GM23248 (cell line): Measurements from ENCODE around the gene FTO. TPM values are rescaled to one million over a fixed set of nuclear protein-coding genes. Genes with fewer than 3 reads are reported as not detected.

ENCODE experiments used
- DNase-seq: peaks from one replicate; pipeline ENCODE4 v3.0.0-alpha.2; 2015
- H2AFZ ChIP-seq: fragments of 200-600 bp; sonication (generic); 2 replicates; pipeline ENCODE4 v1.6.1; 2016; ENCODE audit warnings: antibody characterized with exemption
- H3F3A ChIP-seq: fragments of 200-600 bp; sonication (generic); 2 replicates; pipeline ENCODE4 v1.6.1; 2016; ENCODE audit warnings: mild to moderate bottlenecking, antibody characterized with exemption, mixed run types; ENCODE audit not compliant: insufficient read depth
- H3K27ac ChIP-seq: fragments of 200-600 bp; sonication (generic); 2 replicates; pipeline ENCODE4 v1.5.1; 2016; ENCODE audit warnings: mild to moderate bottlenecking
- H3K27me3 ChIP-seq: fragments of 200-600 bp; sonication (generic); replicated peaks from 2 replicates; pipeline ENCODE4 v1.6.1; 2016; ENCODE audit warnings: mild to moderate bottlenecking; ENCODE audit not compliant: insufficient read depth
- H3K36me3 ChIP-seq: fragments of 200-600 bp; sonication (generic); 2 replicates; pipeline ENCODE4 v1.6.1; 2016; ENCODE audit warnings: low read depth, mild to moderate bottlenecking
- H3K4me1 ChIP-seq: fragments of 200-600 bp; sonication (generic); 2 replicates; pipeline ENCODE4 v1.6.1; 2016; ENCODE audit warnings: mild to moderate bottlenecking; ENCODE audit not compliant: insufficient read depth
- H3K4me2 ChIP-seq: fragments of 200-600 bp; sonication (generic); one replicate; pipeline ENCODE4 v1.6.1; 2016; ENCODE audit warnings: mild to moderate bottlenecking; ENCODE audit not compliant: unreplicated experiment
- H3K4me3 ChIP-seq: fragments of 200-600 bp; sonication (generic); 2 replicates; pipeline ENCODE4 v1.5.1; 2016; ENCODE audit warnings: mild to moderate bottlenecking
- H3K79me2 ChIP-seq: fragments of 200-600 bp; sonication (generic); 2 replicates; pipeline ENCODE4 v1.6.1; 2016; ENCODE audit warnings: mild to moderate bottlenecking; ENCODE audit not compliant: insufficient read depth
- H3K9ac ChIP-seq: fragments of 200-600 bp; sonication (generic); 2 replicates; pipeline ENCODE4 v1.6.1; 2016; ENCODE audit warnings: mild to moderate bottlenecking
- H3K9me2 ChIP-seq: fragments of 200-600 bp; sonication (generic); 2 replicates; pipeline ENCODE4 v1.6.1; 2016; ENCODE audit warnings: mixed run types, mild to moderate bottlenecking, moderate library complexity; ENCODE audit not compliant: insufficient read depth
- H3K9me3 ChIP-seq: fragments of 200-600 bp; sonication (generic); one replicate; pipeline ENCODE4 v1.6.1; 2017; ENCODE audit warnings: low read depth
- H4K20me1 ChIP-seq: fragments of 200-600 bp; sonication (generic); 2 replicates; pipeline ENCODE4 v1.6.0; 2016; ENCODE audit not compliant: insufficient read depth
- EZH2 ChIP-seq: fragments of 200-600 bp; sonication (generic); IDR thresholded peaks from 2 replicates; pipeline ENCODE4 v1.6.1; 2018; ENCODE audit warnings: antibody characterized with exemption, mild to moderate bottlenecking; ENCODE audit not compliant: insufficient read depth, poor library complexity, severe bottlenecking
- EZH2phosphoT487 ChIP-seq: fragments of 200-600 bp; sonication (generic); IDR thresholded peaks from 2 replicates; pipeline ENCODE4 v1.6.1; 2018; ENCODE audit warnings: antibody characterized with exemption, moderate library complexity, mild to moderate bottlenecking, low read depth; ENCODE audit not compliant: insufficient read depth
- WGBS, 2 experiments: methylation state at CpG; one replicate each; pipeline ENCODE4 v1.1.6; 2015 to 2017; ENCODE audit warnings: low lambda C conversion rate in 2 of 2, low coverage in 1 of 2; ENCODE audit errors: missing lambda C conversion rate in 2 of 2; 5-methylcytosine and 5-hydroxymethylcytosine counted together
- in situ Hi-C: fragments of 300-500 bp; cut with MboI; formaldehyde crosslinking; loops from 2 replicates; pipeline ENCODE4 v1.15.0; 2020
- polyA plus RNA-seq: library from polyadenylated mRNA; unstranded; fragments of >200 nt; fragmentation: Nextera tagmentation; extraction: Ambion mirVana; gene quantifications from 2 replicates; pipeline ENCODE4 v1.2.1, GENCODE V29; 2016
- total RNA-seq: library from RNA; depleted of rRNA; stranded (reverse); fragments of >200 nt; shearing (Covaris generic); gene quantifications from 2 replicates; pipeline ENCODE4 v1.2.3, GENCODE V29; 2014

Gene FTO
- total and polyA plus RNA-seq, 2 experiments from 2014 or later, result 85.3 to 99.2 TPM

- no peaks in the 10 kb centered on the region for H3F3A ChIP-seq
- H3K4me2 ChIP-seq, result no peak overlapping the region
- no peaks in the 10 kb centered on the region for H3K9me3 ChIP-seq
- in situ Hi-C loops, result no loop called here
- TF ChIP-seq EZH2phosphoT487 (no peak), EZH2 (no peak)
- no peak overlapping the region for H2AFZ ChIP-seq
- no peaks in the 10 kb centered on the region for H3K36me3 ChIP-seq
- H3K9me2 ChIP-seq, result no peaks in the 10 kb centered on the region
- WGBS, 2 experiments, result 98 to 100% methylated on average over 5 of the region's 5 CpGs
- 0 out of 2 replicates have a peak, but pooled peaks cover 4% of the 10 kb centered on the region for H3K4me1 ChIP-seq
- no peak overlapping the region for H3K27ac ChIP-seq
- H3K4me3 ChIP-seq, result no peak overlapping the region
- no peak overlapping the region for H3K9ac ChIP-seq
- H3K79me2 ChIP-seq, result peaks cover 11% of the 10 kb centered on the region; the same call in 1 of the 2 replicates
- DNase-seq, result no peak
- H4K20me1 ChIP-seq, result no peaks in the 10 kb centered on the region
- no peaks in the 10 kb centered on the region for H3K27me3 ChIP-seq
These were observed 242.9 kb downstream of the FTO start for GRCh38 chr16:53946746-53947386.

- Histone ChIP-seq H2AFZ (no peak overlapping the region), H3K4me2 (no peak overlapping the region), H3K9me2 (no peaks in the 10 kb centered on the region), H4K20me1 (no peaks in the 10 kb centered on the region), H3K36me3 (no peaks in the 10 kb centered on the region), H3K27me3 (no peaks in the 10 kb centered on the region), H3K9ac (no peak overlapping the region), H3K9me3 (no peaks in the 10 kb centered on the region), H3K4me1 (0 out of 2 replicates have a peak, but pooled peaks cover 4% of the 10 kb centered on the region), H3K27ac (no peak overlapping the region), H3F3A (no peaks in the 10 kb centered on the region), H3K4me3 (no peak overlapping the region), H3K79me2 (peaks cover 11% of the 10 kb centered on the region; the same call in 1 of the 2 replicates)
- DNase-seq, result no peak
- TF ChIP-seq EZH2 (no peak), EZH2phosphoT487 (no peak)
- WGBS, 2 experiments, result 93 to 94% methylated on average over 7 of the region's 7 CpGs
- in situ Hi-C loops, result no loop called here
These were observed 243.7 kb downstream of the FTO start for GRCh38 chr16:53947642-53948041.

GRCh38 chr16:53948326-53948725, 244.4 kb downstream of the FTO start:
- DNase-seq, result no peak
- no peak for TF ChIP-seq EZH2
- no peak for TF ChIP-seq EZH2phosphoT487
- H3F3A ChIP-seq, result no peaks in the 10 kb centered on the region
- no peaks in the 10 kb centered on the region for H3K9me2 ChIP-seq
- 0 out of 2 replicates have a peak, but pooled peaks cover 4% of the 10 kb centered on the region for H3K4me1 ChIP-seq
- in situ Hi-C loops, result no loop called here
- no peak overlapping the region for H3K4me2 ChIP-seq
- no peak overlapping the region for H3K9ac ChIP-seq
- WGBS, 2 experiments, result 84 to 86% methylated on average over 4 of the region's 4 CpGs
- no peak overlapping the region for H3K27ac ChIP-seq
- H3K4me3 ChIP-seq, result no peak overlapping the region
- H3K9me3 ChIP-seq, result no peaks in the 10 kb centered on the region
- H3K79me2 ChIP-seq, result peaks cover 11% of the 10 kb centered on the region; the same call in 1 of the 2 replicates
- no peaks in the 10 kb centered on the region for H3K36me3 ChIP-seq
- H3K27me3 ChIP-seq, result no peaks in the 10 kb centered on the region
- H4K20me1 ChIP-seq, result no peaks in the 10 kb centered on the region
- no peak overlapping the region for H2AFZ ChIP-seq

GRCh38 chr16:53948734-53949430, 244.9 kb downstream of the FTO start:
- no peaks in the 10 kb centered on the region for H3K36me3 ChIP-seq
- in situ Hi-C loops, result no loop called here
- no peak overlapping the region for H3K27ac ChIP-seq
- no peaks in the 10 kb centered on the region for H3K9me2 ChIP-seq
- H3K9ac ChIP-seq, result no peak overlapping the region
- no peak for DNase-seq
- H2AFZ ChIP-seq, result no peak overlapping the region
- H3F3A ChIP-seq, result no peaks in the 10 kb centered on the region
- no peaks in the 10 kb centered on the region for H3K27me3 ChIP-seq
- no peaks in the 10 kb centered on the region for H4K20me1 ChIP-seq
- 0 out of 2 replicates have a peak, but pooled peaks cover 3% of the 10 kb centered on the region for H3K4me1 ChIP-seq
- no peak overlapping the region for H3K4me3 ChIP-seq
- no peak for TF ChIP-seq EZH2
- TF ChIP-seq EZH2phosphoT487, result no peak
- H3K79me2 ChIP-seq, result peaks cover 11% of the 10 kb centered on the region; the same call in 1 of the 2 replicates
- H3K9me3 ChIP-seq, result no peaks in the 10 kb centered on the region
- WGBS, 2 experiments, result 95 to 100% methylated on average over 3 of the region's 3 CpGs
- no peak overlapping the region for H3K4me2 ChIP-seq
